Caco-2 (cell line): ENCODE measurements around the gene MUC5AC. TPM values are rescaled to one million over a fixed set of nuclear protein-coding genes. Genes with fewer than 3 reads are reported as not detected.

Experiments used
- BruUV-seq: library from RNA; stranded (reverse); fragments of 400-500 nt; replicated peaks from 2 replicates; lab custom pipeline; 2021; lab: Mats Ljungman, UMichigan
- CTCF ChIA-PET: fragments of 300-600 bp; sonication (Branson Sonifier 250); formaldehyde crosslinking; loops from one replicate; lab custom pipeline; 2022; ENCODE audit warnings: antibody characterized with exemption; lab: Charles Lee
- POLR2A ChIA-PET: fragments of 300-600 bp; sonication (Branson Sonifier 250); formaldehyde crosslinking; loops from one replicate; lab custom pipeline; 2022; ENCODE audit warnings: antibody characterized with exemption; lab: Charles Lee
- DNase-seq, 2 experiments: peaks; one replicate each; pipeline versions ENCODE4 v3.0.0 to v3.0.0-alpha.2; 2020 to 2022
- H3K27me3 ChIP-seq: replicated peaks from 2 replicates; pipeline ENCODE4 v1.6.0; 2011; ENCODE audit warnings: low read length; ENCODE audit not compliant: control insufficient read depth, insufficient read depth
- H3K36me3 ChIP-seq: 2 replicates; pipeline ENCODE4 v1.5.1; 2011; ENCODE audit warnings: low read length; ENCODE audit not compliant: control insufficient read depth, insufficient read depth
- H3K4me1 ChIP-seq: fragments of 250-450 bp; sonication (Bioruptor Pico); 2 replicates; pipeline ENCODE4 v1.5.1; 2020; ENCODE audit warnings: mild to moderate bottlenecking
- H3K4me3 ChIP-seq: 2 replicates; pipeline ENCODE4 v1.5.1; 2011; ENCODE audit warnings: low read depth, mild to moderate bottlenecking, control low read depth, low read length
- H3K9me3 ChIP-seq: fragments of 250-450 bp; sonication (Bioruptor Pico); 2 replicates; pipeline ENCODE4 v1.5.1; 2020; ENCODE audit warnings: mild to moderate bottlenecking, moderate library complexity
- H3K27ac Mint-ChIP-seq: one replicate; pipeline ENCODE4 v1.8.0; 2022; ENCODE audit warnings: mixed read lengths; ENCODE audit not compliant: unreplicated experiment
- H3K27me3 Mint-ChIP-seq: one replicate; pipeline ENCODE4 v1.8.0; 2022; ENCODE audit warnings: mixed read lengths; ENCODE audit not compliant: insufficient read depth, unreplicated experiment
- H3K36me3 Mint-ChIP-seq: one replicate; pipeline ENCODE4 v1.8.0; 2022; ENCODE audit warnings: mild to moderate bottlenecking, mixed read lengths; ENCODE audit not compliant: insufficient read depth, unreplicated experiment
- H3K4me1 Mint-ChIP-seq: one replicate; pipeline ENCODE4 v1.8.0; 2022; ENCODE audit warnings: low read depth, mixed read lengths; ENCODE audit not compliant: unreplicated experiment
- H3K4me3 Mint-ChIP-seq: one replicate; pipeline ENCODE4 v1.8.0; 2022; ENCODE audit warnings: mild to moderate bottlenecking, moderate library complexity, mixed read lengths; ENCODE audit not compliant: unreplicated experiment
- H3K9me3 Mint-ChIP-seq: one replicate; pipeline ENCODE4 v1.8.0; 2022; ENCODE audit warnings: mixed read lengths; ENCODE audit not compliant: unreplicated experiment
- intact Hi-C: fragments of 100-400 bp; cut with micrococcal nuclease; formaldehyde crosslinking; loops from one replicate; pipeline ENCODE4 v1.10.0; 2022; ENCODE audit not compliant: unreplicated experiment
- total RNA-seq: library from RNA; stranded (reverse); gene quantifications from 2 replicates; pipeline ENCODE4 v1.2.3, GENCODE V29; 2022
- TF ChIP-seq, protein P1 (sequence below), 2 experiments: fragments of 200-600 bp in 1 of 2; IDR thresholded peaks; 1 replicate in 1 of 2; 2 replicates in 1 of 2; pipeline versions ENCODE4 v1.5.1 to v1.8.0; 2011 to 2022; ENCODE audit warnings: antibody characterized with exemption in 1 of 2, control low read depth in 1 of 2, inconsistent platforms in 1 of 2, low read depth in 1 of 2, low read length in 1 of 2, mild to moderate bottlenecking in 1 of 2, moderate library complexity in 1 of 2; ENCODE audit not compliant: insufficient read depth in 1 of 2, severe bottlenecking in 1 of 2, unreplicated experiment in 1 of 2

Gene MUC5AC
- total RNA-seq, 1 experiment from 2014 or later: 0.25 TPM

DNA sequence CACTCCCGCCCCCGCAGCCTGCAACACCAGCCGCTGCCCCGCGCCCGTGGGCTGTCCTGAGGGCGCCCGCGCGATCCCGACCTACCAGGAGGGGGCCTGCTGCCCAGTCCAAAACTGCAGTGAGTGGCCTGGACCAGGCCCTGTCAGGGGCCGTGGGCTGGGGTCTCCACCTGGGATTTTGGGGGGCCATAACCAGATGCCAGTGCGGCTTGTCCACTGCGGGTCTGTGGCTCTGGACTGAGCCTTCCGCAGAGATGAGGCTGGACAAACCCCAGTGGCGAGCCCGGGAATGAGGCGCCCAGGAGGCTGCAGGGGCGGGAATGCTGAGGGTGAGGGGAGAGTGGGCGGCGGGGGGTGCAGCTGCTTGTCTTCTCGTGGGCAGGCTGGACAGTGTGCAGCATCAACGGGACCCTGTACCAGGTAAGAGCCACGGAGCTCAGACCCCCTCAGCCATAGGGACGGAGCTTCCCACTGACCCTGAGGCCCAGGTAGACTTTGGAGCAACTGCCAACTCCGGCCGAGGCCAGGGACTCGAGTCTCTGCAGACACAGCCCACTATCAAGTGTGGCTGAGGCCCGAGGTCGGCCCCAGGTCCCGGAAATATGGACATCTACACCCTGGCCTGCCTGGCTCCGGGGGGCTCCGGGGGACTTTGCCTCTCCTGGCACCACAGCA is 40.3 kb downstream of the MUC5AC start:
- ChIA-PET CTCF (no interaction called here), POLR2A (no interaction called here)
- no peak overlapping the region for H3K4me3 Mint-ChIP-seq
- intact Hi-C loops: no loop called here
- no peaks in the 10 kb centered on the region for H3K36me3 Mint-ChIP-seq
- no peaks in the 10 kb centered on the region for H3K9me3 Mint-ChIP-seq
- peak in 1 of 2 experiments; percentile 31 for DNase-seq
- H3K36me3 ChIP-seq: no peaks in the 10 kb centered on the region
- H3K4me1 Mint-ChIP-seq: no peaks in the 10 kb centered on the region
- H3K27ac Mint-ChIP-seq: no peak overlapping the region
- no peaks in the 10 kb centered on the region for H3K27me3 ChIP-seq
- no TSS peak for BruUV-seq
- H3K9me3 ChIP-seq: no peaks in the 10 kb centered on the region
- H3K4me3 ChIP-seq: no peak overlapping the region
- TF ChIP-seq, protein P1, sequence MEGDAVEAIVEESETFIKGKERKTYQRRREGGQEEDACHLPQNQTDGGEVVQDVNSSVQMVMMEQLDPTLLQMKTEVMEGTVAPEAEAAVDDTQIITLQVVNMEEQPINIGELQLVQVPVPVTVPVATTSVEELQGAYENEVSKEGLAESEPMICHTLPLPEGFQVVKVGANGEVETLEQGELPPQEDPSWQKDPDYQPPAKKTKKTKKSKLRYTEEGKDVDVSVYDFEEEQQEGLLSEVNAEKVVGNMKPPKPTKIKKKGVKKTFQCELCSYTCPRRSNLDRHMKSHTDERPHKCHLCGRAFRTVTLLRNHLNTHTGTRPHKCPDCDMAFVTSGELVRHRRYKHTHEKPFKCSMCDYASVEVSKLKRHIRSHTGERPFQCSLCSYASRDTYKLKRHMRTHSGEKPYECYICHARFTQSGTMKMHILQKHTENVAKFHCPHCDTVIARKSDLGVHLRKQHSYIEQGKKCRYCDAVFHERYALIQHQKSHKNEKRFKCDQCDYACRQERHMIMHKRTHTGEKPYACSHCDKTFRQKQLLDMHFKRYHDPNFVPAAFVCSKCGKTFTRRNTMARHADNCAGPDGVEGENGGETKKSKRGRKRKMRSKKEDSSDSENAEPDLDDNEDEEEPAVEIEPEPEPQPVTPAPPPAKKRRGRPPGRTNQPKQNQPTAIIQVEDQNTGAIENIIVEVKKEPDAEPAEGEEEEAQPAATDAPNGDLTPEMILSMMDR (IDR thresholded peaks at IDR 0.05; ENCODE audit: insufficient read depth in 1 of 2, low read depth in 1 of 2, low read length in 1 of 2, severe bottlenecking in 1 of 2, unreplicated experiment in 1 of 2): no peak
- no peaks in the 10 kb centered on the region for H3K27me3 Mint-ChIP-seq
- H3K4me1 ChIP-seq: no peaks in the 10 kb centered on the region

DNA sequence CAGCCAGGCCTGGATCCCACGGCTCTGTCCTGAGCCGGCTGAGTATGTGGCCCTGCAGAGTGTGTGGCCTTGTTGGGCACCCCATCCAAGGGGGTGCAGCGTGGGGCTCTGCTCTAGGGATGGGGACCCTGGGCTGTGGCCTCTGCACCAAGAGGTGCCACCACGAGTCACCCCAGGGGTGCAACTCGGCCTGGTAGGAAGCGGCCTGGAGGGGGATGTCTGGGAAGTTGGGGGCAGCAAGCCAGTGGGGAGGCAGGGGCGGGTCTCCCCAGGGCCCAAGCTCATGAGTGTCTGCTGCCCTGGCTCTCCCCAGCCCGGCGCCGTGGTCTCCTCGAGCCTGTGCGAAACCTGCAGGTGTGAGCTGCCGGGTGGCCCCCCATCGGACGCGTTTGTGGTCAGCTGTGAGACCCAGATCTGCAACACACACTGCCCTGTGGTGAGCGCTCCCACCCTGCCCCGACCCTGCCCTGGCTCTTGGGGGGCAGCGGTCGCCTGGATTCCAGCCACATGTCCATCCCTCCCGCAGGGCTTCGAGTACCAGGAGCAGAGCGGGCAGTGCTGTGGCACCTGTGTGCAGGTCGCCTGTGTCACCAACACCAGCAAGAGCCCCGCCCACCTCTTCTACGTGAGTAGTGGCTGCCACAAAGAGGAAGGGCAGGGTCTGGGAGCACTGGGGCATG is 40.9 kb downstream of the MUC5AC start:
- intact Hi-C loops: no loop called here
- POLR2A ChIA-PET: no interaction called here
- no peaks in the 10 kb centered on the region for H3K9me3 Mint-ChIP-seq
- BruUV-seq: no TSS peak
- no peaks in the 10 kb centered on the region for H3K4me1 Mint-ChIP-seq
- TF ChIP-seq, protein P1 (IDR thresholded peaks at IDR 0.05; ENCODE audit: insufficient read depth in 1 of 2, low read depth in 1 of 2, low read length in 1 of 2, severe bottlenecking in 1 of 2, unreplicated experiment in 1 of 2): no peak
- H3K27me3 Mint-ChIP-seq: no peaks in the 10 kb centered on the region
- no peaks in the 10 kb centered on the region for H3K4me1 ChIP-seq
- no peaks in the 10 kb centered on the region for H3K36me3 ChIP-seq
- H3K27ac Mint-ChIP-seq: no peak overlapping the region
- H3K9me3 ChIP-seq: no peaks in the 10 kb centered on the region
- no peaks in the 10 kb centered on the region for H3K36me3 Mint-ChIP-seq
- CTCF ChIA-PET: no interaction called here
- DNase-seq: peak in 1 of 2 experiments; percentile 27
- no peak overlapping the region for H3K4me3 ChIP-seq
- H3K4me3 Mint-ChIP-seq: no peak overlapping the region
- no peaks in the 10 kb centered on the region for H3K27me3 ChIP-seq

DNA sequence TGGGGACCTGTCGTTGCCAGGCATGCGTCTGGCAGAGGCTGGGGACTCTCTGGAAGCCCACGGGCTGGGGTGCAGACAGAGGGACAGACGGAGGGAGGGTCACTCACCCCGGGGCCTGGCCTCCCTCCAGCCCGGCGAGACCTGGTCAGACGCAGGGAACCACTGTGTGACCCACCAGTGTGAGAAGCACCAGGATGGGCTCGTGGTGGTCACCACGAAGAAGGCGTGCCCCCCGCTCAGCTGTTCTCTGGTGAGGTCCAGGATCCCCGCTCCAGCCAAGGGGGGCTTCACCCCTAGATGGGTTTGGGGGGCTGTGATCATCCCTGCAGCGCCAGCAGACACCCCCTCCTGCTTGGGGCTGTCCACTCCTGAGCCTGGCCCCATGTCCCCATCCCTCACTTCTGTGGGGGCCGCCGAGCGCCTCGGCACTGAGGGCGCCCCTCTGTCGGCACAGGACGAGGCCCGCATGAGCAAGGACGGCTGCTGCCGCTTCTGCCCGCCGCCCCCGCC is 41.5 kb downstream of the MUC5AC start:
- ChIA-PET POLR2A (no interaction called here), CTCF (no interaction called here)
- Mint-ChIP-seq H3K9me3 (no peaks in the 10 kb centered on the region), H3K4me3 (no peak overlapping the region), H3K36me3 (no peaks in the 10 kb centered on the region), H3K27ac (no peak overlapping the region), H3K4me1 (no peaks in the 10 kb centered on the region), H3K27me3 (no peaks in the 10 kb centered on the region)
- Histone ChIP-seq H3K27me3 (no peaks in the 10 kb centered on the region), H3K4me3 (no peak overlapping the region), H3K36me3 (no peaks in the 10 kb centered on the region), H3K4me1 (no peaks in the 10 kb centered on the region), H3K9me3 (no peaks in the 10 kb centered on the region)
- TF ChIP-seq, protein P1 (IDR thresholded peaks at IDR 0.05; ENCODE audit: insufficient read depth in 1 of 2, low read depth in 1 of 2, low read length in 1 of 2, severe bottlenecking in 1 of 2, unreplicated experiment in 1 of 2): no peak
- intact Hi-C loops: no loop called here
- peak in 1 of 2 experiments; percentile 32 for DNase-seq
- BruUV-seq: no TSS peak
